Gastroesophageal sphincter (tissue), 4 donors: Measurements from ENCODE around the gene SIX2. TPM values are rescaled to one million over a fixed set of nuclear protein-coding genes. Genes with fewer than 3 reads are reported as not detected.

Experiments used
- ATAC-seq: fragments of 150-250 bp; one replicate; pipeline ENCODE4 v1.9.1; 2016; ENCODE audit warnings: mild to moderate bottlenecking, moderate library complexity
- H3K27ac ChIP-seq, 4 donors: fragments of 200-600 bp; sonication (generic) in 3 of 4; 1 replicate in 3 of 4; 2 replicates in 1 of 4; pipeline ENCODE4 v1.5.1; 2016 to 2019
- H3K27me3 ChIP-seq: fragments of 200-600 bp; sonication (generic); one replicate; pipeline ENCODE4 v1.5.1; 2019
- H3K36me3 ChIP-seq, 2 donors: fragments of 200-600 bp; sonication (generic); one replicate each; pipeline ENCODE4 v1.5.1; 2019; ENCODE audit warnings: control low read depth in 1 of 2
- H3K4me1 ChIP-seq, 3 donors: fragments of 200-600 bp; sonication (generic); 1 replicate in 2 of 3; 2 replicates in 1 of 3; pipeline ENCODE4 v1.5.1; 2016 to 2019; ENCODE audit warnings: control low read depth in 2 of 3
- H3K4me3 ChIP-seq, 2 donors: fragments of 200-600 bp; sonication (generic); one replicate each; pipeline ENCODE4 v1.5.1; 2019; ENCODE audit warnings: mild to moderate bottlenecking in 1 of 2, moderate library complexity in 1 of 2
- H3K9me3 ChIP-seq, 3 donors: fragments of 200-600 bp; sonication (generic); one replicate each; pipeline ENCODE4 v1.5.1; 2017 to 2019; ENCODE audit warnings: control low read depth in 2 of 3
- EP300 ChIP-seq: sonication (generic); formaldehyde crosslinking; IDR thresholded peaks from one replicate; pipeline ENCODE4 v1.6.1; 2017; ENCODE audit warnings: antibody characterized with exemption, mild to moderate bottlenecking
- POLR2A ChIP-seq, 2 donors: fragments of 450-650 bp; IDR thresholded peaks; one replicate each; pipeline ENCODE4 v1.6.1; 2017; ENCODE audit warnings: antibody characterized with exemption in 2 of 2, mild to moderate bottlenecking in 2 of 2, moderate library complexity in 1 of 2
- POLR2AphosphoS5 ChIP-seq: sonication (generic); formaldehyde crosslinking; IDR thresholded peaks from one replicate; pipeline ENCODE4 v1.6.1; 2017; ENCODE audit warnings: antibody characterized with exemption
- WGBS, 2 donors: methylation state at CpG; one replicate each; pipeline ENCODE4 v1.1.5; 2018; ENCODE audit warnings: low coverage in 1 of 2; 5-methylcytosine and 5-hydroxymethylcytosine counted together
- total RNA-seq, 4 donors: library from RNA; depleted of rRNA; stranded (reverse); fragments of >200 nt; gene quantifications; one replicate each; pipeline ENCODE4 v1.1.0, GENCODE V29; 2016
- TF ChIP-seq, protein P1 (sequence below), 4 experiments: fragments of 200-600 bp in 2 of 4; fragments of 450-650 bp in 2 of 4; sonication (generic) in 1 of 4; IDR thresholded peaks; one replicate each; pipeline ENCODE4 v1.5.1; 2017 to 2019; ENCODE audit warnings: antibody characterized with exemption in 4 of 4, mild to moderate bottlenecking in 2 of 4, moderate library complexity in 2 of 4

SIX2 gene
- total RNA-seq, 4 donors from 2014 or later = 1.2 to 1.7 (median 1.5) TPM; not detected in 1

DNA sequence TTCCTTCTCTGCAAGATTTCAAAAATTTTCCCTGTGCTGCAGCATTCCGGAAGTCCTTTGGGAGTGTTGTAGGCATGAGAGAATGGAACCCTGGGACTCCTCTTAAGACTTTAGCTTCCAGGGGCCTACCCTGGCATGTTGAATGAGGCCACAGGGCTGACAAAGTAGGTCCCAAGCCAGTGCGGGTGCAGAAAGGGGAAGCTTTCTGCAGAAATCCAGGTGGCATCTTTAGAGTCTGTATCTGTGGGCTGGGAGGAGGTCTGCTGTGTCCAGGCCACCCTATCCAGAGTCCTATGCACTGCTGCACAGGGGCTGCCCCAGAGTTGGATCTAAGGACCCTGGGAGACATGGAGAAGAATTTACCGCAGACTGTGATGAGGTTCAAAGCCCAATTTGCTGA is 1.9 kb upstream of the SIX2 start:
- Histone ChIP-seq H3K4me3 (peak overlapping the region in 1 of 2 donors; percentile 54), H3K4me1 (peaks cover 0 to 60% (median 21%) of the 10 kb centered on the region in 3 donors)
- WGBS, 2 donors = 80% methylated on average over 2 of the region's 3 CpGs; no CpG with 5 or more reads in 1 of the 2 donors

DNA sequence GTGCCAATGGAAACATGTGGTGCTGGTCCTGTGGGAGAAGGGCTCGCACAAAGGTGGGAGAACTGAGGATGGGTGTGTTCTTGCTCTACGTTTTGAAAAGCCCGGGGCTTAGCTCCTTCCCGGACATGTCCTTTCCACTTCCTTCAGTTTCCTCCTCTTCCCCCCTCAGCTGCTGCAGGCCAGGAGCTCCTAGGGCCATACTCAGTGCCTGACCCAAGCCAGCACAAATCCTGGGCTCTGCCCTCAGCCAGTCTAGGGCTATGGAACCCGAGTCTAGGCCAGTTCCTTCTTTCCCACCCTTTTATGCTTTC is 1.4 kb upstream of the SIX2 start:
- peaks cover 100% of the 10 kb centered on the region for H3K27me3 ChIP-seq
- WGBS, 2 donors = 6 to 20% methylated on average over 2 to 3 of the region's 5 CpGs
- H3K27ac ChIP-seq = peak overlapping the region in 3 of 4 donors; percentile 64 to 79 (median 73)
- H3K4me3 ChIP-seq = peak overlapping the region in 1 of 2 donors; percentile 54
- H3K9me3 ChIP-seq = no peaks in the 10 kb centered on the region
- ATAC-seq = no peak
- no peak for TF ChIP-seq EP300
- no peak for TF ChIP-seq POLR2A (IDR thresholded peaks at IDR 0.05)
- TF ChIP-seq, protein P1, sequence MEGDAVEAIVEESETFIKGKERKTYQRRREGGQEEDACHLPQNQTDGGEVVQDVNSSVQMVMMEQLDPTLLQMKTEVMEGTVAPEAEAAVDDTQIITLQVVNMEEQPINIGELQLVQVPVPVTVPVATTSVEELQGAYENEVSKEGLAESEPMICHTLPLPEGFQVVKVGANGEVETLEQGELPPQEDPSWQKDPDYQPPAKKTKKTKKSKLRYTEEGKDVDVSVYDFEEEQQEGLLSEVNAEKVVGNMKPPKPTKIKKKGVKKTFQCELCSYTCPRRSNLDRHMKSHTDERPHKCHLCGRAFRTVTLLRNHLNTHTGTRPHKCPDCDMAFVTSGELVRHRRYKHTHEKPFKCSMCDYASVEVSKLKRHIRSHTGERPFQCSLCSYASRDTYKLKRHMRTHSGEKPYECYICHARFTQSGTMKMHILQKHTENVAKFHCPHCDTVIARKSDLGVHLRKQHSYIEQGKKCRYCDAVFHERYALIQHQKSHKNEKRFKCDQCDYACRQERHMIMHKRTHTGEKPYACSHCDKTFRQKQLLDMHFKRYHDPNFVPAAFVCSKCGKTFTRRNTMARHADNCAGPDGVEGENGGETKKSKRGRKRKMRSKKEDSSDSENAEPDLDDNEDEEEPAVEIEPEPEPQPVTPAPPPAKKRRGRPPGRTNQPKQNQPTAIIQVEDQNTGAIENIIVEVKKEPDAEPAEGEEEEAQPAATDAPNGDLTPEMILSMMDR (IDR thresholded peaks at IDR 0.05) = no peak
- no peak for TF ChIP-seq POLR2AphosphoS5
- H3K36me3 ChIP-seq = no peaks in the 10 kb centered on the region
- H3K4me1 ChIP-seq = peaks cover 0 to 63% (median 21%) of the 10 kb centered on the region in 3 donors

More for the DNA sequence above, 1.9 kb upstream of the SIX2 start:
- no peaks in the 10 kb centered on the region for H3K9me3 ChIP-seq
- TF ChIP-seq EP300 (no peak), POLR2A (IDR thresholded peaks at IDR 0.05) (no peak), POLR2AphosphoS5 (no peak)
- TF ChIP-seq, protein P1 (IDR thresholded peaks at IDR 0.05) = no peak
- ATAC-seq = no peak
- H3K27me3 ChIP-seq = peaks cover 100% of the 10 kb centered on the region
- no peak overlapping the region for H3K27ac ChIP-seq
- H3K36me3 ChIP-seq = no peaks in the 10 kb centered on the region

DNA sequence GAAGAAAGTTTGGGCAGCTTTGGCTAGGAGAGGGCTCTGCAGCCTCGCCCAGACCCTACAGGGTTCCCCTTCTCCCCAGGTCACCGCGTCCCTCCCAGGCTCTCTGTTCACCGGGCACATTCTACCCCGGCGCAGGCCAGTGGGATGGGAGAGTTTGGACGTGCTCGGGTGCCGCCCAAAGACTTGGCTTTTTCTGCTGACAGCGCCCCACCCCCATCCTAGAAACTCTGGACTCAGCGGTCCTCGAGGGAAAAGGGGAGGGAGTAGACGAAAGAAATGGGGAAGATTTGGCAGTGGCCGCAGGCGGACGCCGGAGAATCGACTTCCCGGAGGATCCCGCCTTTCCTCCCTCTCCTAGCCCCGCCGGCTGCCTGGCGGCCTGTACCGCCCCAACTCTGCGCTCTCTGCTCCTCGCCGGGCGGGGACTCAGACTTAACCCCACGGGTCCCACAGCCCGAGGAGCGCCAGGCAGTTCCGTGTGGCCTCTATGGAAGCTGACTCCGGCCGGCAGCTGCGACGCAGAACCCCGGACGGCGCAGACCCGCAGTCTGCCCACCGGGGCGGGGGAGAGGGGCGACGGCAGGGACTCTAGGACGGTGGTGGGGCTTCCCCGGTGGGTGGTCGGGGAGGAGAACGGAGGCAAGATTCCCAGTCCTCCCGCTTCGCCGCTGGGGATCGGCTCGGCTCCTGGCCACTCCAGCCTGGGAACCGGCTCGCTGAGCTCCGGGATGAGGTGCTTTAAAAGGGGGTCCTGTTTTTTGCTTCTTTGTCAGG is 863 bp upstream of the SIX2 start:
- peak; percentile 58 for ATAC-seq
- WGBS, 2 donors = 2 to 7% methylated on average over 4 to 15 of the region's 56 CpGs
- peaks cover 0 to 67% (median 21%) of the 10 kb centered on the region in 3 donors for H3K4me1 ChIP-seq
- no peaks in the 10 kb centered on the region for H3K9me3 ChIP-seq
- no peaks in the 10 kb centered on the region for H3K36me3 ChIP-seq
- TF ChIP-seq POLR2A (IDR thresholded peaks at IDR 0.05) (no peak), EP300 (no peak), POLR2AphosphoS5 (no peak)
- TF ChIP-seq, protein P1 (IDR thresholded peaks at IDR 0.05) = no peak
- H3K27ac ChIP-seq = peak overlapping the region in 3 of 4 donors; percentile 64 to 79 (median 73)
- H3K4me3 ChIP-seq = peak overlapping the region; percentile 27 to 54
- peaks cover 100% of the 10 kb centered on the region for H3K27me3 ChIP-seq

DNA sequence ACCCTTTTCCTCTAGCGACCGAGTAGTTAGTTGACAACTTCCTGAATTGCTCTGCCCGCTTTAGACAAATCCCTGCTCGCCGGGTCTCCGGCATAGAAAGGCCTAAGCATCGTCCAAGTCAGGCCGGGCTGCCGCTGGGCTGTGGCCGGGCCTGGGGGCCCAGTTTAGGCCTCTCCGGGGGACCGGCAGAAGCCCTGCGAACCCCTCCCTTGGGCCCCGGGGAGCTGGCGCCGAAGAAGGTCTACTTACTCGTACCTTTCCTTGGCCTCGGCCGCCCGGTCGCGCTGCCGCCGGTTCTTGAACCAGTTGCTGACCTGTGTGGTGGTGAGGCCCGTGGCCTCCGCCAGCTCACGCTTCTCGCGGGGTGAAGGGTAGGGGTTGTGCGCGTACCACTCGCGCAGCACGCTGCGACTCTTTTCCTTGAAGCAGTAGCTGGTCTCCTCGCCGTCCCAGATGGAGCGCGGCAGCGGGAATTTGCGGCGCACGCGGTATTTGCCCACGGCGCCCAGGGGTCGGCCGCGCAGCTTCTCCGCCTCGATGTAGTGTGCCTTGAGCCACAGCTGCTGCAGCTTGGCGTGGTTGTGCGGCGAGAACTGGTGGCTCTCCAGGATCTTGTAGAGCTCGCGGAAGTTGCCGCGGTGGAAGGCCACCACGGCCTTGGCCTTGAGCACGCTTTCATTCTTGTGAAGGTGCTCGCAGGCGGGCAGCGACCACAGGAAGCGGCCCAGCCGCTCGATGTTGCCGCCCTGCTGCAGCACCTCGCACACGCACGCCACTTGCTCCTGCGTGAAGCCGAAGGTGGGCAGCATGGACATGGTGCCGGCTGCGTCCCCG is 739 bp downstream of the SIX2 start:
- peak overlapping the region; percentile 27 to 54 for H3K4me3 ChIP-seq
- 56% methylated on average over 10 of the region's 75 CpGs; no CpG with 5 or more reads in 1 of the 2 donors for WGBS, 2 donors
- TF ChIP-seq POLR2AphosphoS5 (no peak), EP300 (no peak), POLR2A (IDR thresholded peaks at IDR 0.05) (no peak)
- TF ChIP-seq, protein P1 (IDR thresholded peaks at IDR 0.05) = no peak
- peak overlapping the region in 2 of 4 donors; percentile 73 to 79 for H3K27ac ChIP-seq
- H3K36me3 ChIP-seq = no peaks in the 10 kb centered on the region
- H3K9me3 ChIP-seq = no peaks in the 10 kb centered on the region
- peaks cover 0 to 72% (median 28%) of the 10 kb centered on the region in 3 donors for H3K4me1 ChIP-seq
- peaks cover 100% of the 10 kb centered on the region for H3K27me3 ChIP-seq
- no peak for ATAC-seq
